Natural killer cell treated with Interleukin-12 subunit alpha and Interleukin-12 subunit beta and Interleukin-15 and Interleukin-18, amount 100 ng/mL, for 72 hours (primary cell): ENCODE data around the gene NTM. TPM values are rescaled to one million over a fixed set of nuclear protein-coding genes. Genes with fewer than 3 reads are reported as not detected.

Experiments
- ATAC-seq, 2 donors: fragments of 150-1000 bp; cut with Tn5 transposase in 1 of 2; sonication (Bioruptor Pico), chemical (Tn5 transposase) in 1 of 2; 2 replicates each; pipeline ENCODE4 v1.10.0; 2021
- DNase-seq: peaks from one replicate; pipeline ENCODE4 v3.0.0; 2022; ENCODE audit warnings: low spot score
- H3K27ac Mint-ChIP-seq, 2 donors: 1 replicate in 1 of 2; 2 replicates in 1 of 2; pipeline ENCODE4 v1.8.0; 2022; ENCODE audit warnings: mixed read lengths in 2 of 2, mild to moderate bottlenecking in 1 of 2, moderate library complexity in 1 of 2
- H3K27me3 Mint-ChIP-seq, 2 donors: 1 replicate in 1 of 2; 2 replicates in 1 of 2; pipeline ENCODE4 v1.8.0; 2022; ENCODE audit warnings: mixed read lengths in 2 of 2
- H3K36me3 Mint-ChIP-seq: one replicate; pipeline ENCODE4 v1.8.0; 2022; ENCODE audit warnings: mixed read lengths
- H3K4me1 Mint-ChIP-seq, 2 donors: 1 replicate in 1 of 2; 2 replicates in 1 of 2; pipeline ENCODE4 v1.8.0; 2022; ENCODE audit warnings: low read depth in 2 of 2, mixed read lengths in 2 of 2, mild to moderate bottlenecking in 1 of 2
- H3K4me3 Mint-ChIP-seq: one replicate; pipeline ENCODE4 v1.8.0; 2022; ENCODE audit warnings: mixed read lengths
- H3K9me3 Mint-ChIP-seq: 2 replicates; pipeline ENCODE4 v1.8.0; 2022; ENCODE audit warnings: mixed read lengths
- total RNA-seq, 2 donors: library from RNA; stranded (reverse); gene quantifications; one replicate each; pipeline ENCODE4 v1.2.3, GENCODE V29; 2022

Gene NTM
- total RNA-seq, 2 donors from 2014 or later: not detected

DNA sequence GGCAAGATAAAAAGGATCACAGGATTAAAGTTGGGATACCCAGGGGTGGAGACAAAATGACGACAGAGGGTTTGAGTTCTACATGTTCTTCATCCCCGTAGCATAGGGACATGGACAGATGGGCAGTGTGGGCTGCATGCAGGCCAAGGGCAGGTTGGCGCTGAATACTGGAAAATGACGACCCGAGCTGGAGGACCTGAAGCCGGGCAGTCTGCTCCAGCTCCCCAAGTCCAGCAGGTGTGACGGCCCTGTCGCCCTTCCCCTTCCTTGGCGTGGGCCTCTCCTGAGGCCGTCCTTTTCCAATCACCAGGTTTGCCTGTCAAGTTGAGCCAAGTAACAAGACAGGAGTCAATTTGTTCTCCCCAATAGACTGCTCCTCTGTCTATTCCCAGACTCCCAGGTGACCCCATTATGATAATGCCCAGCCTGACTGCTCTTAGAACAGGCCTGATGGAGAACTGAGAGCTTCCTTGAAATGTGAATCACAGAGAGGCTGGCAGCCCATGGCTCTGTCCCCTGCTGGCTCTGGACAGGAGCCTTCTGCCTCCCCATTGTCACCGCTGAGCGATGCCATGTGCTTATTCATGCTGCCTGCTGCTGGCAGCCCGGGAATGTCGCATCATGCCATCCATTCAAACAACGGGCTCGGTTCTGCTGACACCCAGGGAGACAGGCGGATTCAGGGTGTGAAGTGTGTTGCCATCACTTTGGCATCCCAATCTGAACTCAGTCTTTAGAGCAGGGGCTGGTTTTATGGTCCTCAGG is 392.1 kb downstream of the NTM start:
- Mint-ChIP-seq H3K27me3 (no peaks in the 10 kb centered on the region), H3K4me3 (no peak overlapping the region), H3K36me3 (no peaks in the 10 kb centered on the region), H3K9me3 (peaks cover 7% of the 10 kb centered on the region), H3K4me1 (no peaks in the 10 kb centered on the region), H3K27ac (no peak overlapping the region)
- no peak for DNase-seq
- ATAC-seq: peak in 1 of 2 donors; percentile 24

DNA sequence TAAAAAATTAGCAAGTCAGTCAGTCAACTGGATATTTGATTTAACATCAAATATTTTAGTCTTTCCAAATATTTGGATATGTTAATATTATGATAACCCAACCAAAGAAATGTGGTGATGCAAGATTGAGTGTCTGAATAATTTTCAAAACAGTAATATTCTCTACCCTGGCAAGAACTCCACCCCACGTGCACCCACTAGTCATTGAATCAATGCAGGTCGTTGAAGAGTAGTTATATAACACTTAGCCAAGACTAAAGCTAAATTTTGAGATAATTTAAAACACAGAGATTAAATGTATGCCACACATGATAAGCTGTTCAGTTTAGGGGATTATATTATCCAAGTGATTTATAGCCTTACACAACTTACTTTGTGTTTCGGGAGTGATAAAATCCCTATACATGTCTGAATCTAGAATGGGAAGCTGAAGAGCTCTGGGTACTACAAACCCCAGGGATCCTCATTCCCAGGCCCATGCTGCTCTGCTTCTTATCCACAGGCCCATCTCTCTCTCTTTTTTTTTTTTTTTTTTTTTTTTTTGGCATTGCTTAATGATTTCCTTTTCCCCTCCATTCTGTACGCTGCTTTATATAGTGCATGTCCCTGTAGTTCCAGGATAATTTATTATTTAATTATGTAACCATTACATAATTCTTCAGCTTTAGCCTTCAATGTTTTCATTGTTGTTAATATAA is 392.9 kb downstream of the NTM start:
- ATAC-seq (no peak), DNase-seq (no peak)
- H3K27me3 Mint-ChIP-seq: no peaks in the 10 kb centered on the region
- peaks cover 9% of the 10 kb centered on the region for H3K9me3 Mint-ChIP-seq
- H3K4me1 Mint-ChIP-seq: no peaks in the 10 kb centered on the region
- no peaks in the 10 kb centered on the region for H3K36me3 Mint-ChIP-seq
- H3K27ac Mint-ChIP-seq: no peak overlapping the region
- no peak overlapping the region for H3K4me3 Mint-ChIP-seq

DNA sequence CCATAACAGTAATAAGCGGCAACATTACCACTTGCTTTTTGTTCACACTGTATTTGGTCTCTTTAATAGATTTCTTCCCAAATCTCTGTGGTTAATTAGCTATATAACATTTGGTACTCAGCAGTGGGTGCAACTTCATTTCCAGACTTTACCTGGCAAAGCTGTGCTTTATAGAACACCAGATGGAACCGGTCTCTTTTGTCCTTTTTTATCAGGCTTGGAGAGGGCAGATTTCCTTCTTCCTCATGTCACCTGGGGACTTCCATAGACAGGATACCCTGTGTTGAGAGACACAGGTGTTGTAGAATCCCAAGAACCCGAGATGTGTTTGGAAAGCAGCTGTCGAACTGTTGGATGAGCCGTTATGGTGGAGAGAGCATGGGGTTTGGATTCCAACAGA is 393.7 kb downstream of the NTM start:
- H3K4me1 Mint-ChIP-seq: no peaks in the 10 kb centered on the region
- H3K27me3 Mint-ChIP-seq: no peaks in the 10 kb centered on the region
- no peak for DNase-seq
- H3K36me3 Mint-ChIP-seq: no peaks in the 10 kb centered on the region
- H3K9me3 Mint-ChIP-seq: peaks cover 9% of the 10 kb centered on the region
- no peak for ATAC-seq
- H3K27ac Mint-ChIP-seq: no peak overlapping the region
- no peak overlapping the region for H3K4me3 Mint-ChIP-seq

DNA sequence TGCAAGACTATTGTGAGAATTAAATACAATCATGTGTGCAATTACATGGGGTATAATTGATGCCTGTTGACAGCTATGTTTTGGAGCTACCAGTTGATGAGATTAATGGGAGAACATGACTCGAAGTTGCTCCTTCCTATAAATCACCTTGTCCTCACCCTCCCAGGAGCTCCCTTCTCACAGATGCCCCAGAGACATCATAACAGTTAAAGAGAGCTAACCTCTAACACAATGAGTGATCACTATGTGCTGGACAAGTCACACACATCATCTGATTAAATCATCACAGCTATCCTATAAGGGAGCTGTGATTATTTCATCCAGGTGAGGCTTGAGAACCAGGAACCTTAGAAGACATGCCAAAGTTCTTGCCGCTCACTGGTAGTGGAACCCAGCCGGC is 394.2 kb downstream of the NTM start:
- Mint-ChIP-seq H3K36me3 (no peaks in the 10 kb centered on the region), H3K4me3 (no peak overlapping the region), H3K9me3 (peaks cover 9% of the 10 kb centered on the region), H3K27ac (no peak overlapping the region), H3K4me1 (no peaks in the 10 kb centered on the region), H3K27me3 (no peaks in the 10 kb centered on the region)
- no peak for DNase-seq
- no peak for ATAC-seq

DNA sequence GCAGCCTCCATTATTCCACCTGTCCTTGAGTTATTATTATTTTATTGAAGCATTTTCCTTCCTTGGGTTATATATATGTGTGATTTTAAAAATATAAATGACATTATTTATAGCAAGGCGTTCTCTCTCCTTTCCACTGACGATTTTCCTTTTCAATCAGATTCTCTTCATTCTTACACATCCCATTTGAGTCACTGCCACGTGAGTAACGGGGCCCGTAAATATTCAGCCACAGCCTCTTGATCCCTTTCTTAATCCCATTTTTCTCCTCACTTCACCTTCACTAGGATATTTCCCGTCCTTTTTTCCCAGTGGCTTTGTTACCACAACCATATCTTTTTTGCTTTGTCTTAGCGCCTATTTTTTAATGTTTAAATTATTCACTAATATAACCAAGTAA is 396.2 kb downstream of the NTM start:
- DNase-seq: no peak
- peaks cover 9% of the 10 kb centered on the region for H3K9me3 Mint-ChIP-seq

DNA sequence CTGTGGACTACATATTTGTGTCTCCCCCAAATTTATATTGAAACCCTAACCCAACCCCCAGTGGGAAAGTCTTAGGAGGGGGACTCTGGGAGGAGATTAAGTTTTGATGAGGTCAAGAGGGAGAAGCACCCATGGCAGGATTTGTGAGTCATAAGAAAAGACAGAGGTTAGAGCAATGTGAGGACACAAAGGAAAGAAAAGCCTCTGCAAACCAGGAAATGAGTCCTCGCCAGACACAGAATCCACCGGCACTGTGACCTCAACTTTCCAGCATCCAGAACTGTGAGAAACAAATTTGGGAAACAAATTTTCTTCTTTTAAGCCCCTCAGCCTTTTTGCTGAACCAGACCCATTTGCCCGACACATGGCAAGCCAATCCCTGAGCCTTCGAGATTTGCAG is 397.0 kb downstream of the NTM start:
- Mint-ChIP-seq H3K4me1 (no peaks in the 10 kb centered on the region), H3K27ac (no peak overlapping the region), H3K4me3 (no peak overlapping the region), H3K27me3 (no peaks in the 10 kb centered on the region), H3K36me3 (no peaks in the 10 kb centered on the region), H3K9me3 (peaks cover 9% of the 10 kb centered on the region)
- no peak for ATAC-seq
- DNase-seq: no peak

More for the DNA sequence above, 396.2 kb downstream of the NTM start:
- H3K4me1 Mint-ChIP-seq: no peaks in the 10 kb centered on the region
- H3K27ac Mint-ChIP-seq: no peak overlapping the region
- ATAC-seq: no peak
- no peak overlapping the region for H3K4me3 Mint-ChIP-seq
- no peaks in the 10 kb centered on the region for H3K36me3 Mint-ChIP-seq
- no peaks in the 10 kb centered on the region for H3K27me3 Mint-ChIP-seq

DNA sequence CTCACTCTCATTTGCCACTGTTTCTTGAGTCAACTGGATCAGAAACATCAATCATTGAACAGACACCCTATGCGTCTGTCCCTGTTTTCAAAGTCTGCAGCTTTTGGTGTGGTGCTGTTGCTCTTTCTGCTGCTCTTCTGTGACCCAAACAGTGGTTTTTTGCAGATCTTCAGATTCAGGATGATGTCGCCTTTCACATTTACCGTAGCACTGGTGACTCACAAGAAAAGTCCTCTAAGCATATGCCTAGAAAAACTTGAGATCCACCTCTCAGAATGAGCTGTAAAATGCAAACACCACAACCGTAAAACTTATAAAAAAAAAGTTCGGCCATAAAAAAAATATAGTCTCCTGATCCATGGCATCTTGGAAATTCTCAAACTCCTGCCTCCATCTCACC is 400.4 kb downstream of the NTM start:
- Mint-ChIP-seq H3K4me3 (no peak overlapping the region), H3K27ac (no peak overlapping the region), H3K4me1 (no peaks in the 10 kb centered on the region), H3K9me3 (peaks cover 11% of the 10 kb centered on the region), H3K27me3 (no peaks in the 10 kb centered on the region), H3K36me3 (no peaks in the 10 kb centered on the region)
- ATAC-seq (no peak), DNase-seq (no peak)

DNA sequence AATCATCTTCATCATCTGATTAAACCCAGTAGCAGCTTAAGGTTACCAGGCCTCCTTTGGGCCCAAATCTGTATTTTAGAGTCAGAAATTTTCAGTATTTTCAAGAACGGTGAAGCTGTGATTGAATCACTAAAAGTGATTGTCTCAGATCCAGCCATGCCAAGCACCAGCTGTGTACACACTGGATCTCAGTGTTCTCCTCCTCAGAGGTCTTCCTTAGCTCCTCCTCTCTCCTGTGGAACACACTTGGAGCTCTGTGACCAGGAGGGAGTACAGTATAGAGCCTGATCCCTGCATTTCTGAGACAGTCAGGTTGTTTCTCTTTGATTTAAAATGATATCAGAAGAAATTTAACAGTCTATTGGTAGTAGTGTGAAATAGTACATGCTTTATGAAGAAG is 401.1 kb downstream of the NTM start:
- Mint-ChIP-seq H3K27ac (no peak overlapping the region), H3K4me3 (no peak overlapping the region), H3K4me1 (no peaks in the 10 kb centered on the region), H3K27me3 (no peaks in the 10 kb centered on the region), H3K9me3 (peaks cover 11% of the 10 kb centered on the region), H3K36me3 (no peaks in the 10 kb centered on the region)
- no peak for ATAC-seq
- DNase-seq: no peak

DNA sequence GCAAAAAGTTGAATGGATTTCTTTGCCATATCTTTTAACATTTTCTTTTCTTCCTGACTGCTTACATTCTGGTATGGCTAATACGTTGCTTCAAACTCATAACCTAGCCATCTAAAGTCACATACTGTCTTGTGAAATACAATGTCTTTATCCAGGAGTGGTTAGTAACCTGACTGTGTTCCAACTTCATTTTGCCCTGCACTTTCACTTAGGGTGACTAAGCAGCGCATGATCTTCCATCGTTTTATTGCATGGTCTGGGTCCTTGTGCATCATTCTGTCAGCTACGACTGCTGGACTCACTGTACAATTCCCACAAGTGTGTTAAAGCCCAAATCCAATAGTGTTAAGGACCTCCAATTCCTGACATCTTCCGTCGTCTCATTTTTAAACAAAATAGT is 403.2 kb downstream of the NTM start:
- no peaks in the 10 kb centered on the region for H3K27me3 Mint-ChIP-seq
- H3K9me3 Mint-ChIP-seq: peaks cover 7% of the 10 kb centered on the region
- no peaks in the 10 kb centered on the region for H3K4me1 Mint-ChIP-seq
- ATAC-seq (no peak), DNase-seq (no peak)
- no peak overlapping the region for H3K4me3 Mint-ChIP-seq
- no peak overlapping the region for H3K27ac Mint-ChIP-seq
- H3K36me3 Mint-ChIP-seq: no peaks in the 10 kb centered on the region

DNA sequence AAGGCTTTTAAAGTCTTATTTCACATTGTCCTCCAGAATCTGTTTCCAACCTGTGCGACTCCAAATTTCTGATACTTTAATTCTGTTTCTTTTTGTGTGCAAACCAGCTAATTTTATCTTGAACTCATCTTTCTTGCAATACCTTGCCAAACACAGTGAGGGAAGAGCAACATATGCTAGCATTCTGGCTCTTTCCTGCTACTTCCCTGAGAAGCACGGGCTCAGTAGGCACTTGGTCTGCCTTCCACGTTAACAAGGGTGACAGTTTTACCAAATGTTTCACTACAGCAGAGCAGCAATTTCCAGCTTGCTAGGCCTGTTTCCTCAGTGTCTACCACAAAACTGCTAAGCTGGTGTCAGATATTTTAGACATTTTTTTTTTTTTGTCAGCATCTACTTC is 405.8 kb downstream of the NTM start:
- no peaks in the 10 kb centered on the region for H3K36me3 Mint-ChIP-seq
- DNase-seq: no peak
- peaks cover 7% of the 10 kb centered on the region for H3K9me3 Mint-ChIP-seq
- no peak for ATAC-seq
- no peak overlapping the region for H3K4me3 Mint-ChIP-seq
- no peaks in the 10 kb centered on the region for H3K27me3 Mint-ChIP-seq
- H3K4me1 Mint-ChIP-seq: no peaks in the 10 kb centered on the region
- no peak overlapping the region for H3K27ac Mint-ChIP-seq

DNA sequence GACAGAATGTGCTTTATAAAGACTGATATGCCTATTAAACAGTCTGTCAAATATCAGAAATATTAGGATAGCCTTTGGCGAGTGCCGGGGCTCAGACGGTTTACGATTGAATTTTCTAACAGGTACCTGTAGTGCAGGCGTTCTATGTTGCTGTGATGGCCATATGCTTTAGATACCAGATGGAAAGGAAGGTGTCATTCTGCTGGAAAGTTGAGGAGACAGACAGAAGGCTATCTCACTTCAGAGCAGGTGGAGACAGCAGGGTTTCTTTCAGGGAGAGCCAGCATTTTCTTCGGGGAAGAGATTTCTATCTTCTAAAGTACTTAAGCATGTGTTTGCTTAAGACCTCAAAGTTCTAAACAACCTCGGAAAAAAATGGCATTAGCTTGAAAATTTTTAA is 415.4 kb downstream of the NTM start:
- no peak for DNase-seq
- H3K4me3 Mint-ChIP-seq: no peak overlapping the region
- H3K4me1 Mint-ChIP-seq: no peaks in the 10 kb centered on the region
- no peaks in the 10 kb centered on the region for H3K36me3 Mint-ChIP-seq
- no peak overlapping the region for H3K27ac Mint-ChIP-seq
- no peak for ATAC-seq
- peaks cover 0 to 15% of the 10 kb centered on the region in 2 donors for H3K27me3 Mint-ChIP-seq
- peaks cover 3% of the 10 kb centered on the region for H3K9me3 Mint-ChIP-seq

DNA sequence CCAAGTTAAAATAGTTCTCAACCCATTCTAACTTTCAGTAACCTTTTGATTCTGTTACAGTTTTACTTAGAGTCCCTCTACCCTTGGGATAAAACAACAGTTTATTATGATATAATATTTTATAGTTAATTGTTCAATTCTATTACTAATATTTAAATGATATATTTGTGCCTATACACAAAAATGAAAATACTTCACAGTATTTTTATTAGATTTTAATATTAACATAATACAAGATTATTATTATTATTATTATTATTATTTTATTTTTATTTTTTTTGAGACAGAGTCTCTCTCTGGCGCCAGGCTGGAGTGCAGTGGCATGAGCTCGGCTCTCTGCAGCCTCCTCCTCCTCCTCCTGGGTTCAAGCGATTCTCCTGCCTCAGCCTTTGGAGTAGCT is 416.7 kb downstream of the NTM start:
- H3K9me3 Mint-ChIP-seq: peaks cover 3% of the 10 kb centered on the region
- no peaks in the 10 kb centered on the region for H3K4me1 Mint-ChIP-seq
- DNase-seq: no peak

DNA sequence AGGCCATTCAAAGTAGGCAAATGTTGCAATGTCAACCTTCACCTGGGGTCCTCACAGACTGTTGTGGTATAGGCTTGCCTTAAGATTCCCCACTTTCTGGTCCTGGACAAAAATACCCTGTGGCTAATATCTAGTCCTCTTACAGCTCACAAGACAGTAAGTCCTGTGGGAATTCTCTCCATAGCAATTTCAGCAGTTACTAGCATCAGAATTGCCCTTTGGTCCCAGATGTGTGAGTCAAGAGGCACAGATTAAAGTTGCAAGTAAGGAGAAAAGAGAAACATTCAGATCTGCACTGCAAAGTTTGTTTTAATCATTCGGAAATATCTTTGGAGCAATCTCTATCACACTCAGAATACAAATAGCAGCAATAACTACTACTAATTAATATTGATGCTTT is 420.2 kb downstream of the NTM start:
- Mint-ChIP-seq H3K4me3 (no peak overlapping the region), H3K27ac (no peak overlapping the region), H3K27me3 (peaks cover 0 to 15% of the 10 kb centered on the region in 2 donors), H3K9me3 (peaks cover 3% of the 10 kb centered on the region), H3K36me3 (no peaks in the 10 kb centered on the region), H3K4me1 (no peaks in the 10 kb centered on the region)
- DNase-seq (no peak), ATAC-seq (no peak)

More for the DNA sequence above, 416.7 kb downstream of the NTM start:
- Mint-ChIP-seq H3K36me3 (no peaks in the 10 kb centered on the region), H3K4me3 (no peak overlapping the region), H3K27me3 (peaks cover 0 to 15% of the 10 kb centered on the region in 2 donors), H3K27ac (no peak overlapping the region)
- ATAC-seq: no peak

DNA sequence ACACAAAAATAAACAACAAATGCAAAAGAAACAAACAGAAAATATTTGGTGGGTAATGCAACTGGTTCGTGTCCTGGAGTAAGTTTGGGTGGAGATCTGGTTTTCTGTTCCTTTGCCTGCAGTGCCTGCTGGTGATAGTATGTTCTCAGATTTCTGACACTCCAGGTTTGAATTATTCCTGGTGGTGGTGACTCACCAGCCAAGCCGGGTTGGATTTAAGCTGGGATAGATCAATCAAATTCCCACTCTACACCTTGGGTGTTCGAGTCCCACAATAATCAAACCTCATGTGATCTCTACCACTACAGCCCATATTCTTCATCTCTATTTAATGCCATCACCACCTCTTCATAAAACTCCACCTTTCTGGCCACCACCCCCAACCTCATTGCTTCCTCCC is 421.8 kb downstream of the NTM start:
- no peak overlapping the region for H3K27ac Mint-ChIP-seq
- H3K9me3 Mint-ChIP-seq: peaks cover 3% of the 10 kb centered on the region
- H3K4me3 Mint-ChIP-seq: no peak overlapping the region
- no peaks in the 10 kb centered on the region for H3K4me1 Mint-ChIP-seq
- ATAC-seq: no peak
- peaks cover 0 to 15% of the 10 kb centered on the region in 2 donors for H3K27me3 Mint-ChIP-seq
- DNase-seq: no peak
- H3K36me3 Mint-ChIP-seq: no peaks in the 10 kb centered on the region
